DMS153 (cell line): ENCODE measurements around the gene GLI1.
"Not testable (repeated sequence)": the region's sequence is repeated elsewhere in the genome, so short reads cannot be mapped to it uniquely, and the experiment has no call there.

Source experiments
- DNase-seq: peaks from one replicate; lab custom pipeline; 2025; lab: John Stamatoyannopoulos, UW

Gene GLI1

GRCh38 chr12:57498132-57498502 is 38.5 kb downstream of the GLI1 start:
- DNase-seq: no peak

- DNase-seq: no peak
Measured at GRCh38 chr12:57498571-57498970, 39.0 kb downstream of the GLI1 start.

- DNase-seq: no peak
Measured at GRCh38 chr12:57500213-57500612, 40.6 kb downstream of the GLI1 start.

GRCh38 chr12:57502311-57502969 is 42.9 kb downstream of the GLI1 start:
- not testable (repeated sequence) for DNase-seq

- DNase-seq: not testable (repeated sequence)
Measured at GRCh38 chr12:57506541-57506940, 47.0 kb downstream of the GLI1 start.

- not testable (repeated sequence) for DNase-seq
Measured at GRCh38 chr12:57507796-57508195, 48.2 kb downstream of the GLI1 start.

GRCh38 chr12:57511161-57511560 is 51.6 kb downstream of the GLI1 start:
- no peak for DNase-seq

GRCh38 chr12:57511588-57512325 is 52.2 kb downstream of the GLI1 start:
- DNase-seq: no peak

GRCh38 chr12:57512665-57513064 is 53.1 kb downstream of the GLI1 start:
- no peak for DNase-seq

GRCh38 chr12:57513266-57513665 is 53.7 kb downstream of the GLI1 start:
- no peak for DNase-seq

GRCh38 chr12:57513677-57514076 is 54.1 kb downstream of the GLI1 start:
- DNase-seq: not testable (repeated sequence)

- not testable (repeated sequence) for DNase-seq
Measured at GRCh38 chr12:57514246-57514645, 54.7 kb downstream of the GLI1 start.

GRCh38 chr12:57514720-57515407 is 55.3 kb downstream of the GLI1 start:
- no peak for DNase-seq

GRCh38 chr12:57515408-57515933 is 55.9 kb downstream of the GLI1 start:
- no peak for DNase-seq

GRCh38 chr12:57515934-57516541 is 56.5 kb downstream of the GLI1 start:
- DNase-seq: no peak

GRCh38 chr12:57516617-57517153 is 57.1 kb downstream of the GLI1 start:
- no peak for DNase-seq

GRCh38 chr12:57517187-57517586 is 57.6 kb downstream of the GLI1 start:
- no peak for DNase-seq

GRCh38 chr12:57517718-57518117 is 58.1 kb downstream of the GLI1 start:
- not testable (repeated sequence) for DNase-seq

GRCh38 chr12:57518176-57518919 is 58.8 kb downstream of the GLI1 start:
- no peak for DNase-seq

- no peak for DNase-seq
Measured at GRCh38 chr12:57518920-57519795, 59.6 kb downstream of the GLI1 start.

GRCh38 chr12:57519796-57520052 is 60.1 kb downstream of the GLI1 start:
- DNase-seq: no peak
